GM19324 (cell line): ENCODE data around the gene SUSD6.

ENCODE experiments used
- ATAC-seq: cut with Tn5 transposase; IDR thresholded peaks from one replicate; pipeline ENCODE4 v1.9.1; 2021; ENCODE audit warnings: mild to moderate bottlenecking, moderate library complexity; ENCODE audit not compliant: unreplicated experiment, low FRiP score

SUSD6 gene

GRCh38 chr14:69749956-69750355 is 138.6 kb downstream of the SUSD6 start:
- no peak for ATAC-seq

GRCh38 chr14:69750495-69750894 is 139.1 kb downstream of the SUSD6 start:
- ATAC-seq: no peak

- no peak for ATAC-seq
Observed at GRCh38 chr14:69752773-69753172, 141.4 kb downstream of the SUSD6 start.

GRCh38 chr14:69753860-69754259 is 142.5 kb downstream of the SUSD6 start:
- ATAC-seq: no peak

- ATAC-seq: no peak
Observed at GRCh38 chr14:69754487-69754886, 143.1 kb downstream of the SUSD6 start.

GRCh38 chr14:69755296-69755695 is 143.9 kb downstream of the SUSD6 start:
- ATAC-seq: no peak

- no peak for ATAC-seq
Observed at GRCh38 chr14:69755784-69756183, 144.4 kb downstream of the SUSD6 start.

GRCh38 chr14:69756298-69756697 is 144.9 kb downstream of the SUSD6 start:
- ATAC-seq: no peak

GRCh38 chr14:69760810-69761209 is 149.4 kb downstream of the SUSD6 start:
- ATAC-seq: no peak

GRCh38 chr14:69763761-69764510 is 152.5 kb downstream of the SUSD6 start:
- no peak for ATAC-seq
